ENCODE data around the gene BMPR1B.

- TF ChIP-seq EZH2 (optimal IDR thresholded peaks at IDR 0.05; ENCODE audit: low read depth, low read length) = no peak
- no peak for TF ChIP-seq CTCF (IDR thresholded peaks at IDR 0.05; ENCODE audit: low read length)
- no peak for TF ChIP-seq EZH2phosphoT487 (IDR thresholded peaks at IDR 0.05; ENCODE audit: low read length)
These were observed 29.5 kb upstream of the BMPR1B start for GRCh38 chr4:94728056-94728766.

Measured in MM.1S (cell line).